ENCODE data around the gene AKR1C3.

DNA sequence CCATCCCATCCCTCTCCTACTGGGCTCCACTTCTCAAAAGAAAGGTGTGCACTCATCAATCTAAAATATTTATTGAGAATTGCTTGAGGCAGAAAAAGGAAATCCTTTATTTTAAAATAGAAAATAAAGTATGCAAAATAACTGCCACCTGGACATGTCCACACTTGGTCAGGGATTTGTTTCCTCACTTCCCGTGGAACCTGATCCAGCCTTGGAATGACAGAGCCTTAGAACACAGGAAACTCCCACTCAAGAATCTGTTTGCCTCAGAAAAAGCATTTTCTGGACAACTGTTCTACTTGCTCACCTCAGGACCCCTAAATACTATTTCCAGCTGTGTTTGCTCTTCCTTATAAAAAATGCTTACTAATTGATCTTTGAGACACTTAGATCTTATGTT lies 61.7 kb downstream of the AKR1C3 start:
- TF ChIP-seq POLR2A (IDR thresholded peaks at IDR 0.05), result no peak
- TF ChIP-seq, protein P1, sequence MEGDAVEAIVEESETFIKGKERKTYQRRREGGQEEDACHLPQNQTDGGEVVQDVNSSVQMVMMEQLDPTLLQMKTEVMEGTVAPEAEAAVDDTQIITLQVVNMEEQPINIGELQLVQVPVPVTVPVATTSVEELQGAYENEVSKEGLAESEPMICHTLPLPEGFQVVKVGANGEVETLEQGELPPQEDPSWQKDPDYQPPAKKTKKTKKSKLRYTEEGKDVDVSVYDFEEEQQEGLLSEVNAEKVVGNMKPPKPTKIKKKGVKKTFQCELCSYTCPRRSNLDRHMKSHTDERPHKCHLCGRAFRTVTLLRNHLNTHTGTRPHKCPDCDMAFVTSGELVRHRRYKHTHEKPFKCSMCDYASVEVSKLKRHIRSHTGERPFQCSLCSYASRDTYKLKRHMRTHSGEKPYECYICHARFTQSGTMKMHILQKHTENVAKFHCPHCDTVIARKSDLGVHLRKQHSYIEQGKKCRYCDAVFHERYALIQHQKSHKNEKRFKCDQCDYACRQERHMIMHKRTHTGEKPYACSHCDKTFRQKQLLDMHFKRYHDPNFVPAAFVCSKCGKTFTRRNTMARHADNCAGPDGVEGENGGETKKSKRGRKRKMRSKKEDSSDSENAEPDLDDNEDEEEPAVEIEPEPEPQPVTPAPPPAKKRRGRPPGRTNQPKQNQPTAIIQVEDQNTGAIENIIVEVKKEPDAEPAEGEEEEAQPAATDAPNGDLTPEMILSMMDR (IDR thresholded peaks at IDR 0.05), result no peak
